ENCODE results near the gene RPUSD4.

Gene RPUSD4

DNA sequence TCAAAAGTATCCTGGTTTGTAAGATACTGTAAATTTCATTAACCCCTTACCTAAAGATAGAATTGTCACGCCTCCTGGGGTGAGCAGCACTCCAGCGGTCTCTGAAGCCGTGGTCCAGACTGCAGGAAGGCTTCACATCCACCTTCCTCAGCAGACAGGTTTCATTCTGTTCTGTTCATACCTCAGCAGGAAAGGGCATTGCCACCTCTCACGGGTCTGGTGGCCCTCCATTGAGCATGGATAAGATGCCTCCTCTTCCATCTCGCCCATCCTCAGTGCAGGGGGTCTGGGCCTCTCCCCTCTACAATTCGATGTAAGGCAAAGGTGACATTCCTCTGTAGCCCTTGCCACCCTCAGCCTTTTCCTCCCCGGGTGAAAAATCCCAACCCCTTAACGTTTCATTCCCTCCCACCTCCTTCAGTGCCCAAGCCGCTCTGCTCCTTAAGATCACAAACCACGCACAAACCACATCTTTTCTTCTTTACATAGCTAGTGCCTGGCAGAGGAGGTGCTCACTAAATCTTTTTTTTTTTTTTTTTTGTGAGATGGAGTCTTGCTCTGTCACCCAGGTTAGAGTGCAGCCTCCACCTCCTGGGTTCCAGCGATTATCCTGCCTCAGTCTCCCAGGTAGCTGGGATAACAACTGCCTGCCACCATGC is 28.5 kb downstream of the RPUSD4 start:
- TF ChIP-seq, protein P1, sequence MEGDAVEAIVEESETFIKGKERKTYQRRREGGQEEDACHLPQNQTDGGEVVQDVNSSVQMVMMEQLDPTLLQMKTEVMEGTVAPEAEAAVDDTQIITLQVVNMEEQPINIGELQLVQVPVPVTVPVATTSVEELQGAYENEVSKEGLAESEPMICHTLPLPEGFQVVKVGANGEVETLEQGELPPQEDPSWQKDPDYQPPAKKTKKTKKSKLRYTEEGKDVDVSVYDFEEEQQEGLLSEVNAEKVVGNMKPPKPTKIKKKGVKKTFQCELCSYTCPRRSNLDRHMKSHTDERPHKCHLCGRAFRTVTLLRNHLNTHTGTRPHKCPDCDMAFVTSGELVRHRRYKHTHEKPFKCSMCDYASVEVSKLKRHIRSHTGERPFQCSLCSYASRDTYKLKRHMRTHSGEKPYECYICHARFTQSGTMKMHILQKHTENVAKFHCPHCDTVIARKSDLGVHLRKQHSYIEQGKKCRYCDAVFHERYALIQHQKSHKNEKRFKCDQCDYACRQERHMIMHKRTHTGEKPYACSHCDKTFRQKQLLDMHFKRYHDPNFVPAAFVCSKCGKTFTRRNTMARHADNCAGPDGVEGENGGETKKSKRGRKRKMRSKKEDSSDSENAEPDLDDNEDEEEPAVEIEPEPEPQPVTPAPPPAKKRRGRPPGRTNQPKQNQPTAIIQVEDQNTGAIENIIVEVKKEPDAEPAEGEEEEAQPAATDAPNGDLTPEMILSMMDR (IDR thresholded peaks at IDR 0.05; ENCODE audit: low read length, missing control alignments), result no peak
- no peak for DNase-seq (ENCODE audit: low read depth)
- H3K4me3 ChIP-seq (replicated peaks; ENCODE audit: low read depth, low read length), result no peak overlapping the region

DNA sequence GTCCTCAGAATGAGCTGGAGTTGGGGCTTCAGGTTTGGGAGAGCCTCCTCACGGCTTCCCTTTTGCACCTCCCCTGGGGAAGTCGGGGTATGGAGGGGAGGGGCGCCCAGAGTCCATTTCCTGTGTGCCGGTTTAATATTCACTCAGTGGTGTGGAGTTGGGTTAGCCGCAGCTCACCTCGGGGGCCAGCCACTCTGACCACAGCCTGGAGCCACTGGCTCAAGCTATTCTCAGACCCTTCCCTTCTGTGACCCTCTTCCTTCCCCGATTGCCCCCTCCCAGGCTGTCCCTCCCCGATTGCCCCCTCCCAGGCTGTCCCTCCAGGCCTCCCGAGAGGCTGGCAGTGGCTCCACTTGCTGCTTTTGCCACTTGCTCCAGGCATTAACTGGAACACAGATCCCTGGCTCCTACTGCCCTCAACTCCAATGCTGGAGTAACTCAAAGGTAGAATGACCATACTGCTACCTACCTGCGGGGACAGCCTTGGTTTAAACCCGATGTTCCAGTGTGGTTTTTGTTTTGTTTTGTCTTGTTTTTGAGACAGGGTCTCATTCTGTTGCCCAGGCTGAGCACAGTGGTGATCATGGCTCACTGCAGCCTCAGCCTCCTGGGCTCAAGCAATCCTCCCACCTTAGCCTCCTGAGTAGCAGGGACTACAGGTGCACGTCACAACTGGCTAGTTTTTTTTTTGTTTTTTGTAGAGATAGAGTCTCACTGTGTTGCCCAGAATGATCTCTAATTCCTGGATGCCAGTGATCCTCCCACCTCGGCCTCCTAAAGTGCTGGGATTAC is 29.3 kb downstream of the RPUSD4 start:
- H3K4me3 ChIP-seq (replicated peaks; ENCODE audit: low read depth, low read length), result no peak overlapping the region
- DNase-seq (ENCODE audit: low read depth), result no peak
- TF ChIP-seq, protein P1 (IDR thresholded peaks at IDR 0.05; ENCODE audit: low read length, missing control alignments), result no peak

DNA sequence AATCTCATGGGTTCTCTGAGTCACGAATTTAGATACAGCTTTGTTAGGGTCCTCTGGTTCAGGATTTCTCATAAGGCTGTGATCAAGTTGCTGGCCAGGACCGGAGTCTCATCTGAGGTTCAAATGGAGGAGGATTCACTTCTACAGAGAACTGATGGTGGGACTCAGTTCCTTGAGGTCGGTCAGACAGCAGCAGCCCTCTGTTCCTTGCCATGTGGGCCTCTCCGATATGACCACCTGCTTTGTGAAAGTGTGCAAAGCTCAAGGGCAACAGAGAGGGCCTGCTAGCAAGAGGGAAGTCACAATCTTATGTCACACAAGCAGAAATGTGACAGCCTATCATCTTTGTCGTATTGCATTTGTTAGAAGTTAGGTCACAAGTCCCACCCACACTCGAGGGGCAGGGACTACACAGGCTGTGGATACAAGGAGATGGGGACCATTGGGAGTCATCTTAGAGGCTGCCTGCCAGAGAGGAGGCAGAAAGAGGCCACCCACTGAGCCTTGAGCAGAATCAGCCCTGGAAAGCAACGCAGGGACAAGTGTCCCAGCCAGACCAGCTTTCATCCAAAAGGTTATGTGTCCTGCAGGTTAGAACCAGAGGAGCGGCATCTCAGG is 34.5 kb downstream of the RPUSD4 start:
- no peak for DNase-seq (ENCODE audit: low read depth)
- H3K4me3 ChIP-seq (replicated peaks; ENCODE audit: low read depth, low read length), result no peak overlapping the region
- TF ChIP-seq, protein P1 (IDR thresholded peaks at IDR 0.05; ENCODE audit: low read length, missing control alignments), result no peak

DNA sequence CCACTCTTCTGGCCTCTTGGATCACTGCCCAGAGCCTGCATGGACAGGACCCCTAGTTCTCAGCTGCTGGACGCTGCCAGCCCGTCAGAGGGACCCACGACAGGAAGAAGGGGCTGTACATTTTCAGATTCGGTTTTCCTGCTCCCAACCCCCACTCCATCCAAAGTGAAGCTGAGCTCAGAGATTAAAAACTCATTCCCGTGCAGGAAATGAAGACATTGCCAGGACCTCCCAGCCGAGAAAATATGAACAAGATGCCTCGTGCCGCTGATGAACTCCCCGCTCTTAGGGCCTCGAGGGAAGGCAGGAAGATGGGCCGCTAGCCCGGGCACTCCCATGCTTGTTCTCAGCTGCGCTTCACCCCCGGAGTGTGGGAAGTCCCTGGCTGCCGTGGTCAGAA is 36.1 kb downstream of the RPUSD4 start:
- TF ChIP-seq, protein P1 (IDR thresholded peaks at IDR 0.05; ENCODE audit: low read length, missing control alignments), result no peak
- peak; percentile 30 for DNase-seq (ENCODE audit: low read depth)
- no peak overlapping the region for H3K4me3 ChIP-seq (replicated peaks; ENCODE audit: low read depth, low read length)

DNA sequence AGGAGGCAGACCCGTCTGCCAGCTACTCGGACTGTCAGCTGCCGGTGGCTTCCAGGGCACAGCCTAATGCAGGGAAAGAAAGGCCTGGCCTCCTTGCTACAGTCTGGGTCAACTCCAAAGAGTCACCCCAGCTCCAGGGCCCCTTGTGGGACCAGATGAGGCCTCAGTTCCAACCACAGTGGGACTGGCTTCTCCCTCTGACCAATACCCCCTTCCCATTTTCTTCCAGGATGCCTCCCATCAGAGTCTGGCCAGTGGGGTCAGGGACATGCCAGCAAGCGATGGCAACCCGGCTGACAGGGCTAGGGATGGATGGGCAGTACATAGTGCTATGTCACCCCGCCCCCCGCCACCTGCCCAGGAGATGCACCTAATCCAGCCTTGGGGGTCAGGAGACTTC is 36.6 kb downstream of the RPUSD4 start:
- TF ChIP-seq, protein P1 (IDR thresholded peaks at IDR 0.05; ENCODE audit: low read length, missing control alignments), result no peak
- no peak overlapping the region for H3K4me3 ChIP-seq (replicated peaks; ENCODE audit: low read depth, low read length)
- no peak for DNase-seq (ENCODE audit: low read depth)

DNA sequence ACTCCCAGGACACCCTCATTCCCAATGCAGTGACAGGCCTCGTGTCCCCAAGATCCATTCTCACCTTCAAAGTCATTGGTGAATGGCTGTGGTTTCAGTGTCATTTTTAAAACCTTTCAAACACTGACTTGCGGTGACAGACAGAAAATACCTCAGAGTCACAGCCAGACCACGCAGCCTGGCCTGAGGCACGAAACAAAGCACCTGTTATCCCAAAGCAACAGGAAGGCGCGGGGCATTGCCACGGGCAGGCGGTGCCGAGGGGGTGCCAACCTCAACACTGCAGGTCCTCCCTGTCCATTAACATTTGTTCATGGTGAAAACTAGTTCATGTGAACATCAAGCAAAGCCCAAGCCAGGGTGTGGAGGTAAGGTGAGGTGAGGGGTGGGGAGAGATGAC is 38.2 kb downstream of the RPUSD4 start:
- TF ChIP-seq, protein P1 (IDR thresholded peaks at IDR 0.05; ENCODE audit: low read length, missing control alignments), result no peak
- DNase-seq (ENCODE audit: low read depth), result no peak
- no peak overlapping the region for H3K4me3 ChIP-seq (replicated peaks; ENCODE audit: low read depth, low read length)

Measured in fibroblast of pulmonary artery (primary cell).